Right lobe of liver (tissue), 6 donors: ENCODE data around the gene PIP5K1B. TPM values are rescaled to one million over a fixed set of nuclear protein-coding genes. Genes with fewer than 3 reads are reported as not detected.

ENCODE experiments used
- ATAC-seq, 4 donors: fragments of 200-7000 bp; cut with Tn5 transposase; one replicate each; pipeline ENCODE4 v1.9.1; 2020; ENCODE audit warnings: mild to moderate bottlenecking in 4 of 4, moderate library complexity in 4 of 4
- DNase-seq, 3 donors: peaks; one replicate each; pipeline ENCODE4 v3.0.0-alpha.2; 2020
- H3K27ac ChIP-seq, 3 donors: fragments of 200-600 bp; one replicate each; pipeline ENCODE4 v1.8.0; 2022
- H3K27me3 ChIP-seq, 2 donors: fragments of 200-600 bp; one replicate each; pipeline ENCODE4 v1.8.0; 2022
- H3K36me3 ChIP-seq, 4 donors: fragments of 200-600 bp; sonication (generic) in 1 of 4; one replicate each; pipeline versions ENCODE4 v1.5.1 to v1.8.0; 2017 to 2022; ENCODE audit warnings: control low read depth in 1 of 4
- H3K4me1 ChIP-seq, 4 donors: fragments of 200-600 bp; sonication (generic) in 1 of 4; one replicate each; pipeline versions ENCODE4 v1.5.1 to v1.8.0; 2017 to 2022; ENCODE audit warnings: control low read depth in 1 of 4
- H3K4me3 ChIP-seq, 3 donors: fragments of 200-600 bp; one replicate each; pipeline ENCODE4 v1.8.0; 2022
- H3K9me3 ChIP-seq, 4 donors: fragments of 200-600 bp; sonication (generic) in 1 of 4; one replicate each; pipeline versions ENCODE4 v1.5.1 to v1.8.0; 2017 to 2022; ENCODE audit warnings: control low read depth in 1 of 4
- CTCF ChIP-seq, 4 donors: fragments of 200-600 bp in 3 of 4; fragments of 450-650 bp in 1 of 4; IDR thresholded peaks; one replicate each; pipeline versions ENCODE4 v1.5.1 to v1.8.0; 2016 to 2022; ENCODE audit warnings: antibody characterized with exemption in 4 of 4, mild to moderate bottlenecking in 2 of 4
- POLR2A ChIP-seq: fragments of 450-650 bp; IDR thresholded peaks from one replicate; pipeline ENCODE4 v1.6.1; 2017; ENCODE audit warnings: antibody characterized with exemption, mild to moderate bottlenecking
- WGBS: methylation state at CpG from one replicate; pipeline ENCODE4 v1.1.6; 2018; ENCODE audit warnings: low coverage, low lambda C conversion rate; ENCODE audit not compliant: insufficient coverage; ENCODE audit errors: missing lambda C conversion rate; 5-methylcytosine and 5-hydroxymethylcytosine counted together
- intact Hi-C, 2 donors: fragments of 100-400 bp; cut with DNase I; formaldehyde crosslinking; loops; one replicate each; pipeline versions ENCODE4 v1.11.2 to v1.14.1; 2022
- total RNA-seq, 6 experiments: library from RNA; depleted of rRNA in 2 of 6; stranded (reverse); fragments of >200 nt in 2 of 6; fragmentation: NEBNext Ultra II Directional in 3 of 6; extraction: Animal tissue kit (Norgen Biotek cat#: 25700) in 3 of 6; gene quantifications; one replicate each; pipeline versions ENCODE4 v1.1.0 to v1.2.4, GENCODE V29; 2016 to 2023
- donor health status: DM: no; HTN: yes; CAD: no.
- donor health status: DM: no; HTN: no; CAD: no.
- donor health status: DM: no; HTN: no; CAD: no.
- donor health status: DM: no; HTN: yes; CAD: no.
- donor health status: DM: no; HTN: yes; CAD: no.

PIP5K1B gene
- total RNA-seq, 6 experiments from 2014 or later = 0.27 to 0.71 TPM; not detected in 4

- Histone ChIP-seq H3K9me3 (no peaks in the 10 kb centered on the region), H3K36me3 (no peaks in the 10 kb centered on the region), H3K4me3 (no peak overlapping the region), H3K27me3 (no peaks in the 10 kb centered on the region), H3K4me1 (no peaks in the 10 kb centered on the region), H3K27ac (no peak overlapping the region)
- ATAC-seq = no peak
- intact Hi-C loops = loop anchor here in 1 of 2 donors (10.0 kb wide), 1 partner anchor 60 kb away; no protein-coding TSS in a partner anchor
- DNase-seq = no peak
- 59% methylated on average over 4 of the region's 4 CpGs for WGBS
- TF ChIP-seq CTCF (IDR thresholded peaks at IDR 0.05) (no peak), POLR2A (no peak)
Observed at GRCh38 chr9:68714416-68715180, 9.6 kb downstream of the PIP5K1B start.

- H3K27me3 ChIP-seq = no peaks in the 10 kb centered on the region
- TF ChIP-seq CTCF (IDR thresholded peaks at IDR 0.05) (no peak), POLR2A (no peak)
- no peaks in the 10 kb centered on the region for H3K36me3 ChIP-seq
- intact Hi-C loops = loop anchor here in 1 of 2 donors (10.0 kb wide), 1 partner anchor 60 kb away; no protein-coding TSS in a partner anchor
- 0% methylated on average over 1 of the region's 2 CpGs for WGBS
- H3K27ac ChIP-seq = no peak overlapping the region
- ATAC-seq (no peak), DNase-seq (no peak)
- no peaks in the 10 kb centered on the region for H3K4me1 ChIP-seq
- H3K4me3 ChIP-seq = no peak overlapping the region
- no peaks in the 10 kb centered on the region for H3K9me3 ChIP-seq
Observed at GRCh38 chr9:68715181-68715456, 10.1 kb downstream of the PIP5K1B start.

GRCh38 chr9:68717552-68718443 lies 12.8 kb downstream of the PIP5K1B start:
- no peak for DNase-seq
- no peak for TF ChIP-seq CTCF (IDR thresholded peaks at IDR 0.05)
- no peak for TF ChIP-seq POLR2A
- intact Hi-C loops = loop anchor here in 1 of 2 donors (10.0 kb wide), 1 partner anchor 57 kb away; no protein-coding TSS in a partner anchor
- 71% methylated on average over 2 of the region's 2 CpGs for WGBS
- Histone ChIP-seq H3K36me3 (no peaks in the 10 kb centered on the region), H3K4me3 (no peak overlapping the region), H3K4me1 (no peaks in the 10 kb centered on the region), H3K27me3 (no peaks in the 10 kb centered on the region), H3K27ac (no peak overlapping the region), H3K9me3 (no peaks in the 10 kb centered on the region)
- ATAC-seq = no peak

- no peaks in the 10 kb centered on the region for H3K9me3 ChIP-seq
- intact Hi-C loops = loop anchor here in 1 of 2 donors (10.0 kb wide), 1 partner anchor 55 kb away; no protein-coding TSS in a partner anchor
- H3K4me1 ChIP-seq = no peaks in the 10 kb centered on the region
- TF ChIP-seq CTCF (IDR thresholded peaks at IDR 0.05) (no peak), POLR2A (no peak)
- H3K36me3 ChIP-seq = no peaks in the 10 kb centered on the region
- no peaks in the 10 kb centered on the region for H3K27me3 ChIP-seq
- DNase-seq (no peak), ATAC-seq (no peak)
- 14% methylated on average over 2 of the region's 2 CpGs for WGBS
- no peak overlapping the region for H3K4me3 ChIP-seq
- H3K27ac ChIP-seq = no peak overlapping the region
Observed at GRCh38 chr9:68719847-68720246, 14.8 kb downstream of the PIP5K1B start.
